Activated naive CD4-positive, alpha-beta T cell treated with anti-CD3 and anti-CD28 coated beads for 36 hours (primary cell): ENCODE results near the gene LRCH4. TPM values are rescaled to one million over a fixed set of nuclear protein-coding genes. Genes with fewer than 3 reads are reported as not detected.
A peak's percentile ranks its signal among the peaks of the same experiment; 100 is the strongest.

Source experiments
- CTCF ChIA-PET: fragments of 350-600 bp; sonication (Branson Sonifier 250); formaldehyde crosslinking; loops from one replicate; lab custom pipeline; 2021; ENCODE audit warnings: antibody characterized with exemption; lab: Charles Lee
- DNase-seq: peaks from one replicate; pipeline ENCODE4 v3.0.0-alpha.2; 2020
- H3K27ac Mint-ChIP-seq: one replicate; pipeline ENCODE4 v1.8.0; 2021; ENCODE audit warnings: mild to moderate bottlenecking, mixed read lengths
- H3K27me3 Mint-ChIP-seq: one replicate; pipeline ENCODE4 v1.8.0; 2021; ENCODE audit warnings: low read depth, mixed read lengths
- H3K36me3 Mint-ChIP-seq: one replicate; pipeline ENCODE4 v1.8.0; 2021; ENCODE audit warnings: low read depth, mixed read lengths
- H3K4me1 Mint-ChIP-seq: one replicate; pipeline ENCODE4 v1.8.0; 2021; ENCODE audit warnings: low read depth, mixed read lengths
- H3K4me3 Mint-ChIP-seq: one replicate; pipeline ENCODE4 v1.8.0; 2021; ENCODE audit warnings: mild to moderate bottlenecking, moderate library complexity, mixed read lengths
- H3K9me3 Mint-ChIP-seq: one replicate; pipeline ENCODE4 v1.8.0; 2021; ENCODE audit warnings: mixed read lengths
- intact Hi-C: fragments of 100-400 bp; cut with micrococcal nuclease; formaldehyde crosslinking; loops from one replicate; pipeline ENCODE4 v1.15.1; 2023
- total RNA-seq, 2 experiments: library from RNA; stranded (reverse); gene quantifications; one replicate each; pipeline ENCODE4 v1.2.3, GENCODE V29; 2021

The LRCH4 gene
- total RNA-seq, 2 experiments from 2014 or later = 78.0 to 81.2 TPM

GRCh38 chr7:100620239-100620638 lies 34.3 kb upstream of the LRCH4 start:
- Mint-ChIP-seq H3K4me1 (no peaks in the 10 kb centered on the region), H3K4me3 (no peak overlapping the region), H3K36me3 (no peaks in the 10 kb centered on the region), H3K9me3 (no peaks in the 10 kb centered on the region), H3K27me3 (no peaks in the 10 kb centered on the region), H3K27ac (no peak overlapping the region)
- CTCF ChIA-PET = interaction anchor here (0.7 to 1.4 kb wide), 3 partner anchors 14 to 85 kb away, joined by 3 to 4 read pairs (median 3); partner anchors contain the start of gene POP7
- no peak for DNase-seq
- intact Hi-C loops = no loop called here

DNA sequence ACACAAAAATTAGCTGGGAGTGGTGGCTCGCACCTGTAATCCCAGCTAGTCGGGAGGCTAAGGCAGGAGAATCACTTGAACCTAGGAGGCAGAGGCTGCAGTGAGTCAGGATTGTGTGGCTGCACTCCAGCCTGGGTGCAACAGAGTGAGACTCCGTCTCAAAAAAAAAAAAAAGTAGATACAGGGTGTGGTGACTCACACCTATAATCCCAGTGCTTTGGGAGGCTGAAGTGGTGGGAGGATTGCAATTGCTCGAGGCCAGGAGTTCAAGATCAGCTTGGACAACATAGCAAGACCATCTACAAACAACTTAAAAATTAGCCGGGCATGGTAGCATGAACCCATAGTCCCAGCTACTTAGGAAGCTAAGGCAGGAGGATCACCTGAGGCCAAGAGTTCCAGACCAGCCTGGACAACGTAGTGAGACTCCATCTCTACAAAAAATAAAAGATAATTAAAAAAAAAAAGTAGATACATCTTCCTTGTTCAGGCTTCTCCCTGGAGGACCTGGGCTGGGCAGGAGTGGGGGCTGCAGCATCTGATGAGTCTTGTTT lies 28.5 kb upstream of the LRCH4 start:
- CTCF ChIA-PET = interaction anchor here (0.9 to 3.9 kb wide), 7 partner anchors 15 to 137 kb away, joined by 3 to 20 read pairs (median 4); partner anchors contain the start of gene POP7
- H3K9me3 Mint-ChIP-seq = no peaks in the 10 kb centered on the region

DNA sequence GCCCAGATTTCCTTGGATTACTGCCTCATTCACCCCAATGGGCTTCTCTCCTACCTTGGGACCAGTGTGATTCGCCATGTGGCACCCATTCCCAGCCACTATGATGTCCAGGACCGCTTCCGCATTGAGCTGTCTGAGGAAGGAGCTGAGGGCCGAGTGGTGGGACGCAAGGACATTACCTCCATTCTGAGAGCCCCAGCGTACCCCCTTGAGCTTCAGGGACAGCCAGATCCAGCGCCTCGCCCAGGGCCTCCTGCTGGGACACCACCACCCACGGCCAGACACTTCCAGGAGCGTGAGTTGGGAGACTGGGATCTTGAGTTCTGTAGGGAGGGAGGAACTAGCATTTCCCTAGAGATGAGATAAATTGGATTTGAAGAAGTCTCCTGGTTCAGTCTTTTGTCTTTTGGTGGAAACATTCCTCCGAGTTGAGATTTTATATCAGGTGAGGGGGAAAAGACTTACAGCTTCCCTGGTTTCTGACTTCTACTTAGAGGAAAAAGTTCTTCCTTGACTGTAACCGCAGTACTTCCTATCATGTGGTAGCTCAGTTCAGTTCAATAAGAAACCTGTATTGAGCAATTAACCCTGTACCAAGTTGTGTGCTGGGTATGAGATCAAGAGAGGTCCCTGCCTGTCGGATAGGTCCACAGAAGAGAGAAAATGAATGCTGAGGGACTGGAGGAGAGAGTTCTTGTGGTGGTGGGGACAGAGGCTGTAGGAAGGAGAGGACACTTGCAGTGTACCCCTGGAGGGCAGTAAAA lies 27.7 kb upstream of the LRCH4 start:
- no peak overlapping the region for H3K27ac Mint-ChIP-seq
- DNase-seq = no peak

More for the DNA sequence above, 28.5 kb upstream of the LRCH4 start:
- Mint-ChIP-seq H3K36me3 (no peaks in the 10 kb centered on the region), H3K4me3 (no peak overlapping the region), H3K4me1 (peaks cover 13% of the 10 kb centered on the region), H3K27ac (no peak overlapping the region), H3K27me3 (no peaks in the 10 kb centered on the region)
- intact Hi-C loops = loop anchor here (5.0 kb wide), 1 partner anchor 273 kb away; the partner anchor contains the start of gene UFSP1
- no peak for DNase-seq

DNA sequence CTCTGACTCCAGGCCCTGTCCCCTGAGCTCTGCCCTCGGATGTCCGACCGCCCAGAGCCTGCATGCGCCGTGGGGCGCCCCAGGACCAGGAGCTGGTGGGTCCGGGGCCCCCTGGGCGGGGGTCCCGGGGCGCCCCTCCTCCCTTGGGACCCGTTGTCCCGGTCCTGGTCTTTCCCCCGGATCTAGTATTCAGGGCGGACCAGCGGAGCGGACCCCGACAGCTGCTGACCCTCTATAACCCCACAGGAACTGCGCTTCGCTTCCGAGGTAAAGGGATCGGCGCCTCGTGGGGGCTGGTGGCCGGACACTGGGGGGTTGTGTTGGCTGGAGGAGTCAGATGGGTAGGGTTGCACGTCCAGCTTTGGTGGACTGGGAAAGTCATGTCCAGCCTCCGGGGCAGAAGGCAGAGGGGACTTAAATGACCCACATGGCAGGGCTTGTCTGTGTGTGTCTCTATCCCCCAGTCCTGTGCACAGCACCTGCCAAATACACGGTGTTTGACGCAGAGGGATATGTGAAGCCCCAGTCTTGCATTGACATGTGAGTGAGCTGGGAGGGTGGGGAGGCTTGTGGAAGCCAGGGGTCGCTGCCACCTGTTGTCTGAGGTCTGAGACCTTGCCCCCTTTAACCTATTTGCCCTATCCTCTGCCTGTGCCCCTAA lies 26.9 kb upstream of the LRCH4 start:
- no peaks in the 10 kb centered on the region for H3K9me3 Mint-ChIP-seq
- DNase-seq = peak; percentile 51
- peak overlapping the region; percentile 31 for H3K27ac Mint-ChIP-seq
- H3K4me3 Mint-ChIP-seq = peak overlapping the region; percentile 98
- CTCF ChIA-PET = interaction anchor here (0.6 to 3.9 kb wide), 13 partner anchors 14 to 172 kb away, joined by 3 to 20 read pairs (median 4); partner anchors contain the start of gene POP7
- no peaks in the 10 kb centered on the region for H3K36me3 Mint-ChIP-seq
- H3K27me3 Mint-ChIP-seq = no peaks in the 10 kb centered on the region
- intact Hi-C loops = loop anchor here (1.0 to 5.0 kb wide), 10 partner anchors 9 to 274 kb away; partner anchors contain the start of genes AGFG2, FBXO24, LRCH4 and MEPCE
- H3K4me1 Mint-ChIP-seq = peaks cover 13% of the 10 kb centered on the region

More for the DNA sequence above, 27.7 kb upstream of the LRCH4 start:
- intact Hi-C loops = loop anchor here (2.0 to 5.0 kb wide), 2 partner anchors 61 to 274 kb away; partner anchors contain the start of gene UFSP1
- Mint-ChIP-seq H3K4me1 (peaks cover 13% of the 10 kb centered on the region), H3K9me3 (no peaks in the 10 kb centered on the region), H3K4me3 (peak overlapping the region; percentile 73), H3K27me3 (no peaks in the 10 kb centered on the region), H3K36me3 (no peaks in the 10 kb centered on the region)
- CTCF ChIA-PET = interaction anchor here (0.9 to 3.9 kb wide), 7 partner anchors 16 to 136 kb away, joined by 3 to 20 read pairs (median 5); partner anchors contain the start of gene POP7

GRCh38 chr7:100611983-100612729 lies 26.2 kb upstream of the LRCH4 start, which contains the start of gene MOSPD3:
TSS of gene MOSPD3 (plus strand) at chr7:100612540. CDS start at chr7:100612792, 252 bp downstream.
- peak; percentile 99 for DNase-seq
- Mint-ChIP-seq H3K36me3 (no peaks in the 10 kb centered on the region), H3K9me3 (no peaks in the 10 kb centered on the region), H3K4me1 (peaks cover 13% of the 10 kb centered on the region), H3K27me3 (no peaks in the 10 kb centered on the region), H3K4me3 (peak within 1 kb of the TSS; percentile 98), H3K27ac (peak within 1 kb of the TSS; percentile 99)
- CTCF ChIA-PET = interaction anchor here (0.6 to 3.9 kb wide), 11 partner anchors 15 to 171 kb away, joined by 3 to 20 read pairs (median 4); partner anchors contain the start of gene POP7
- intact Hi-C loops = loop anchor here (1.0 to 5.0 kb wide), 10 partner anchors 8 to 275 kb away; partner anchors contain the start of genes AGFG2, FBXO24, LRCH4 and MEPCE

DNA sequence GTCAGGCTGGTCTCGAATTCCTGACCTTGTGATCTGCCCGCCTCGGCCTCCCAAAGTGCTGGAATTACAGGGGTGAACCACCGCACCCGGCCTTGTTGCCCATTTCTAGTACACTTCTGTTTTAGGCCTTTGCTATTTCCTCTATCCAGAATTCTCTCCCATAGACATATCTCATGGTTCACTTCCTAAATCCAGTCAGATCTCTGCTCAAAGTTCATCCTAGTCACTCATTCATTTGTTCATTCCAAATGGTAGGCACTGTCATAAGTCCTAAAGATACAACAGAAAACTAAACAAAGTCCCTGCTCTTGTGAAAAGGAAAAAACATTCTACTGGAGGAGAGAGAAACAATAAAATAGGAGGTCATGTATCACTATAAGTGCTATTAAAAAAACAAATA lies 24.0 kb upstream of the LRCH4 start:
- Mint-ChIP-seq H3K27me3 (no peaks in the 10 kb centered on the region), H3K4me1 (peaks cover 18% of the 10 kb centered on the region), H3K36me3 (no peaks in the 10 kb centered on the region), H3K4me3 (no peak overlapping the region), H3K9me3 (no peaks in the 10 kb centered on the region), H3K27ac (no peak overlapping the region)
- intact Hi-C loops = loop anchor here (5.0 kb wide), 1 partner anchor 277 kb away; the partner anchor contains the start of gene UFSP1
- no peak for DNase-seq
- CTCF ChIA-PET = interaction anchor here (0.6 to 1.6 kb wide), 2 partner anchors 24 to 28 kb away, joined by 3 to 4 read pairs; no protein-coding TSS in a partner anchor

- H3K4me1 Mint-ChIP-seq = peaks cover 12% of the 10 kb centered on the region
- no peak overlapping the region for H3K4me3 Mint-ChIP-seq
- intact Hi-C loops = no loop called here
- CTCF ChIA-PET = interaction anchor here (0.6 to 1.0 kb wide), 2 partner anchors 9 to 27 kb away, joined by 3 read pairs; no protein-coding TSS in a partner anchor
- H3K9me3 Mint-ChIP-seq = no peaks in the 10 kb centered on the region
- H3K36me3 Mint-ChIP-seq = no peaks in the 10 kb centered on the region
- no peak for DNase-seq
- no peak overlapping the region for H3K27ac Mint-ChIP-seq
- H3K27me3 Mint-ChIP-seq = no peaks in the 10 kb centered on the region
These were observed 21.2 kb upstream of the LRCH4 start for GRCh38 chr7:100607111-100607510.

- H3K36me3 Mint-ChIP-seq = no peaks in the 10 kb centered on the region
- intact Hi-C loops = no loop called here
- no peaks in the 10 kb centered on the region for H3K9me3 Mint-ChIP-seq
- H3K4me3 Mint-ChIP-seq = no peak overlapping the region
- no peak for DNase-seq
- H3K27ac Mint-ChIP-seq = no peak overlapping the region
- CTCF ChIA-PET = interaction anchor here (1.0 to 1.9 kb wide), 2 partner anchors 22 to 42 kb away, joined by 3 to 7 read pairs; no protein-coding TSS in a partner anchor
- peaks cover 12% of the 10 kb centered on the region for H3K4me1 Mint-ChIP-seq
- H3K27me3 Mint-ChIP-seq = no peaks in the 10 kb centered on the region
These were observed 20.4 kb upstream of the LRCH4 start for GRCh38 chr7:100606313-100606712.

DNA sequence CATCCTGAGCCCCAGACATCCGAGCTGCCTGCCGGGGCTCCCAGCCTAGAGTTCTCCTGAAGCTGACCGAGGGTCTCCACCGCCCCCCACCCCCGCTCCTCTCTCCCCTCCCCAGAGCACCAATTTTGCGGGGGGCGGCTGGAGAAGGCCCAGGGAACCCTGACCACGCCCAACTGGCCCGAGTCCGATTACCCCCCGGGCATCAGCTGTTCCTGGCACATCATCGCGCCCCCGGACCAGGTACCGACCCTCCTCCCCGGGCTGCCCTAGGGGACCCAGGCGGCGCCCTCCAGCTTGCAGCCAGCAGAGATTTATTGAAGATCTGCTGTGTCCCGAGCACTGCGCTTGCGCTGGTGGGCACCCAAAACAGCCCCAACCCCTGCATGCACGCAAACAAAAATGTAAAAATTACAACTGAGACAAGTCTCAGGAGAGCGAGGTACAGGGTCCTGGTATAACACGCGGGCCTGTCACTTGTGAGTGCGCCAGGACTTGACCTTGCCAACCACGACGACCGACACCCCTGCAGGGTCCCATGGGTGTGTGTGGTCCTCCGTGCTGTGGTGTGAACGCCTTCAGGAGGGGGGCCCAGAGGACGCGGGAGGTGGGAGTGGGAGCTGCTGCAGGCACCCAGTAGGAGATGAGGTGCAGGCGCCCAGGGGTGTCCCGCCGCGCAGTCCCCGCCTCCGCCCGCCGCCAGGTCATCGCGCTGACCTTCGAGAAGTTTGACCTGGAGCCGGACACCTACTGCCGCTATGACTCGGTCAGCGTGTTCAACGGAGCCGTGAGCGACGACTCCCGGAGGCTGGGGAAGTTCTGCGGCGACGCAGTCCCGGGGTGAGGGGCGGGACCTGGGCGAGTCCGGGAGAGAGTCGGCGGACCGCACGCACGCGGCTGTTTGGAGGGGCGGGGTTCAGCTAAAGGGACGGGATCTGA lies 19.3 kb upstream of the LRCH4 start:
- H3K27me3 Mint-ChIP-seq = no peaks in the 10 kb centered on the region
- H3K9me3 Mint-ChIP-seq = no peaks in the 10 kb centered on the region
- no peak overlapping the region for H3K27ac Mint-ChIP-seq
- H3K4me3 Mint-ChIP-seq = peak overlapping the region; percentile 75
- CTCF ChIA-PET = interaction anchor here (0.7 to 1.9 kb wide), 6 partner anchors 19 to 100 kb away, joined by 3 to 8 read pairs (median 3); partner anchors contain the start of gene POP7
- H3K36me3 Mint-ChIP-seq = no peaks in the 10 kb centered on the region
- intact Hi-C loops = loop anchor here (1.0 to 2.0 kb wide), 5 partner anchors 7 to 247 kb away; partner anchors contain the start of genes FBXO24, LRCH4, MOSPD3 and SLC12A9
- peak; percentile 40 for DNase-seq
- H3K4me1 Mint-ChIP-seq = peaks cover 12% of the 10 kb centered on the region
